ENCODE measurements around the gene ARL4D. TPM values are rescaled to one million over a fixed set of nuclear protein-coding genes. Genes with fewer than 3 reads are reported as not detected.

Gene ARL4D
- total RNA-seq, 1 donor from 2014 or later: 19.7 TPM

GRCh38 chr17:43400943-43401717, 2.3 kb downstream of the ARL4D start:
- Histone ChIP-seq H3K79me2 (ENCODE audit: insufficient read depth, low read length) (peaks cover 35% of the 10 kb centered on the region), H3K27me3 (ENCODE audit: insufficient read depth, low read length) (no peaks in the 10 kb centered on the region), H3K36me3 (ENCODE audit: insufficient read depth, low read length) (no peaks in the 10 kb centered on the region), H2AFZ (ENCODE audit: low read depth, low read length) (no peak overlapping the region), H3K9ac (ENCODE audit: low read length) (peak overlapping the region; percentile 74), H4K20me1 (ENCODE audit: insufficient read depth, low read length) (peaks cover 17% of the 10 kb centered on the region), H3K4me2 (ENCODE audit: low read length) (peak overlapping the region; percentile 80), H3K4me3 (ENCODE audit: insufficient read depth, low read depth, low read length) (peak overlapping the region; percentile 55), H3K9me3 (ENCODE audit: insufficient read depth, low read depth, low read length) (no peaks in the 10 kb centered on the region), H3K4me1 (ENCODE audit: insufficient read depth, low read length) (peaks cover 32% of the 10 kb centered on the region), H3K27ac (ENCODE audit: low read depth, low read length) (peak overlapping the region; percentile 75)
- peak; percentile 73 for FAIRE-seq
- H3K36me3 Mint-ChIP-seq (ENCODE audit: low read depth, unreplicated experiment): peaks cover 12% of the 10 kb centered on the region
- no peak for TF ChIP-seq EZH2 (IDR thresholded peaks at IDR 0.05; ENCODE audit: insufficient read depth, low read length)
- no peak for TF ChIP-seq CTCF (IDR thresholded peaks at IDR 0.05; ENCODE audit: insufficient read depth, low read depth, low read length)
- H3K27me3 Mint-ChIP-seq (ENCODE audit: low read depth, unreplicated experiment): no peaks in the 10 kb centered on the region
- DNase-seq (ENCODE audit: low read depth): peak; percentile 67
- H3K4me1 Mint-ChIP-seq (ENCODE audit: low read depth, unreplicated experiment): peaks cover 24% of the 10 kb centered on the region
- H3K27ac Mint-ChIP-seq (ENCODE audit: unreplicated experiment): peak overlapping the region; percentile 71
- H3K4me3 Mint-ChIP-seq (ENCODE audit: unreplicated experiment): peak overlapping the region; percentile 97
- no peaks in the 10 kb centered on the region for H3K9me3 Mint-ChIP-seq (ENCODE audit: unreplicated experiment)

- H3K4me2 ChIP-seq (ENCODE audit: low read length): peak overlapping the region; percentile 80
- Mint-ChIP-seq H3K27me3 (ENCODE audit: low read depth, unreplicated experiment) (no peaks in the 10 kb centered on the region), H3K4me3 (ENCODE audit: unreplicated experiment) (peak overlapping the region; percentile 40)
These were observed 3.3 kb downstream of the ARL4D start for GRCh38 chr17:43402078-43402477.

More at GRCh38 chr17:43402078-43402477, 3.3 kb downstream of the ARL4D start:
- Histone ChIP-seq H3K27me3 (ENCODE audit: insufficient read depth, low read length) (no peaks in the 10 kb centered on the region), H3K9ac (ENCODE audit: low read length) (peak overlapping the region; percentile 74), H3K27ac (ENCODE audit: low read depth, low read length) (peak overlapping the region; percentile 75), H3K36me3 (ENCODE audit: insufficient read depth, low read length) (no peaks in the 10 kb centered on the region), H2AFZ (ENCODE audit: low read depth, low read length) (no peak overlapping the region), H3K79me2 (ENCODE audit: insufficient read depth, low read length) (peaks cover 35% of the 10 kb centered on the region), H3K9me3 (ENCODE audit: insufficient read depth, low read depth, low read length) (no peaks in the 10 kb centered on the region), H3K4me3 (ENCODE audit: insufficient read depth, low read depth, low read length) (no peak overlapping the region), H4K20me1 (ENCODE audit: insufficient read depth, low read length) (peaks cover 17% of the 10 kb centered on the region), H3K4me1 (ENCODE audit: insufficient read depth, low read length) (peaks cover 37% of the 10 kb centered on the region)
- peaks cover 12% of the 10 kb centered on the region for H3K36me3 Mint-ChIP-seq (ENCODE audit: low read depth, unreplicated experiment)
- no peak for FAIRE-seq
- no peaks in the 10 kb centered on the region for H3K9me3 Mint-ChIP-seq (ENCODE audit: unreplicated experiment)
- peaks cover 28% of the 10 kb centered on the region for H3K4me1 Mint-ChIP-seq (ENCODE audit: low read depth, unreplicated experiment)
- H3K27ac Mint-ChIP-seq (ENCODE audit: unreplicated experiment): no peak overlapping the region
- DNase-seq (ENCODE audit: low read depth): no peak
- TF ChIP-seq EZH2 (IDR thresholded peaks at IDR 0.05; ENCODE audit: insufficient read depth, low read length) (no peak), CTCF (IDR thresholded peaks at IDR 0.05; ENCODE audit: insufficient read depth, low read depth, low read length) (no peak)
